Measurements from ENCODE around the gene CAMKK2.

CAMKK2 gene

GRCh38 chr12:121233628-121234020 lies 62.9 kb downstream of the CAMKK2 start:
- TF ChIP-seq CTCF (conservative IDR thresholded peaks at IDR 0.05; ENCODE audit: low read length) (no peak), EZH2phosphoT487 (IDR thresholded peaks at IDR 0.05; ENCODE audit: borderline replicate concordance) (no peak)
- no peaks in the 10 kb centered on the region for H3K9me3 ChIP-seq (ENCODE audit: insufficient read depth, low read depth, low read length)
- no peak overlapping the region for H3K9ac ChIP-seq (ENCODE audit: low read depth, low read length, poor library complexity, severe bottlenecking)
- no peaks in the 10 kb centered on the region for H3K36me3 ChIP-seq (ENCODE audit: insufficient read depth, low read length)
- no peaks in the 10 kb centered on the region for H3K27me3 ChIP-seq (ENCODE audit: insufficient read depth, low read length, poor library complexity, severe bottlenecking)
- H3K4me1 ChIP-seq (ENCODE audit: insufficient read depth, low read length, poor library complexity, severe bottlenecking): peaks cover 9% of the 10 kb centered on the region
- H3K4me3 ChIP-seq (ENCODE audit: low read length, poor library complexity, severe bottlenecking): no peak overlapping the region
- no peak overlapping the region for H3K4me2 ChIP-seq (ENCODE audit: low read depth, low read length, poor library complexity, severe bottlenecking)
- H3K79me2 ChIP-seq (ENCODE audit: insufficient read depth, low read length): no peaks in the 10 kb centered on the region
- H3F3A ChIP-seq (ENCODE audit: low read depth): no peaks in the 10 kb centered on the region
- H4K20me1 ChIP-seq (ENCODE audit: insufficient read depth, low read length, poor library complexity, severe bottlenecking): no peaks in the 10 kb centered on the region
- H2AFZ ChIP-seq (ENCODE audit: low read length): no peak overlapping the region
- no peaks in the 10 kb centered on the region for H3K9me2 ChIP-seq (replicated peaks; ENCODE audit: low read depth, low read length)

DNA sequence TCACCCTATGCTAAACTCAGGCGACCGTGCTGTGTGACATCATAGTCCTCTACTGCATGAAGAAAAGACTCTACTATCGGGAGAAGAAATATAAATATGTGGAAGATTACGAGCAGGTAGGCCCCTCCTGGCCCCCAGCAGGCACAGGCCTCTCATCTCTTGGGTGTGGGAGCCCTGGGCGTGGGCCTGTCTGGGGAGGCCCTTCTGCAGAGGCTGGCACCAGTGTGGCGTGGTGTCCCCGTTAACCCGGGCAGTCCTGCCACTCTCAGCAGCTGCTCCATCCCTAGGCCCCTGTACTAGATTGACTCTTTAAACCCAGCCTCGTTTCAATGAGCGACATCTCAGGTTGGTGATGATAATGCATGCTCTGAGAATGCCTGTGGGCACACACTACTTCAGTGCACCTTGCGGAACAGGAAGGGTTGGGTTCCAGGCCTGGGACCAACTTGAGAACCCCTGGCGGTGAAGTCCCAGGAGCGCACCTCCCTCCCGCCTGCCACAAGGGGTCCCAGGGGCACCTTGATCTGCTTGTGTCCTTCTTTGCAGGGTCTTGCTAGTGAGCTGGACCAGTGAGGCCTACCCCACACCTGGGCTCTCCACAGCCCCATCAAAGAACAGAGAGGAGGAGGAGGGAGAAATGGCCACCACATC lies 63.4 kb downstream of the CAMKK2 start:
- Histone ChIP-seq H4K20me1 (ENCODE audit: insufficient read depth, low read length, poor library complexity, severe bottlenecking) (no peaks in the 10 kb centered on the region), H3K27me3 (ENCODE audit: insufficient read depth, low read length, poor library complexity, severe bottlenecking) (no peaks in the 10 kb centered on the region), H3K4me3 (ENCODE audit: low read length, poor library complexity, severe bottlenecking) (no peak overlapping the region), H3K4me2 (ENCODE audit: low read depth, low read length, poor library complexity, severe bottlenecking) (no peak overlapping the region), H3K9me3 (ENCODE audit: insufficient read depth, low read depth, low read length) (no peaks in the 10 kb centered on the region), H3K36me3 (ENCODE audit: insufficient read depth, low read length) (no peaks in the 10 kb centered on the region), H2AFZ (ENCODE audit: low read length) (no peak overlapping the region), H3K9me2 (replicated peaks; ENCODE audit: low read depth, low read length) (no peaks in the 10 kb centered on the region), H3K4me1 (ENCODE audit: insufficient read depth, low read length, poor library complexity, severe bottlenecking) (peaks cover 3% of the 10 kb centered on the region), H3F3A (ENCODE audit: low read depth) (no peaks in the 10 kb centered on the region), H3K79me2 (ENCODE audit: insufficient read depth, low read length) (no peaks in the 10 kb centered on the region), H3K9ac (ENCODE audit: low read depth, low read length, poor library complexity, severe bottlenecking) (no peak overlapping the region)
- no peak for TF ChIP-seq EZH2phosphoT487 (IDR thresholded peaks at IDR 0.05; ENCODE audit: borderline replicate concordance)
- TF ChIP-seq CTCF (conservative IDR thresholded peaks at IDR 0.05; ENCODE audit: low read length): no peak; the same call in 1 of the 2 replicates

DNA sequence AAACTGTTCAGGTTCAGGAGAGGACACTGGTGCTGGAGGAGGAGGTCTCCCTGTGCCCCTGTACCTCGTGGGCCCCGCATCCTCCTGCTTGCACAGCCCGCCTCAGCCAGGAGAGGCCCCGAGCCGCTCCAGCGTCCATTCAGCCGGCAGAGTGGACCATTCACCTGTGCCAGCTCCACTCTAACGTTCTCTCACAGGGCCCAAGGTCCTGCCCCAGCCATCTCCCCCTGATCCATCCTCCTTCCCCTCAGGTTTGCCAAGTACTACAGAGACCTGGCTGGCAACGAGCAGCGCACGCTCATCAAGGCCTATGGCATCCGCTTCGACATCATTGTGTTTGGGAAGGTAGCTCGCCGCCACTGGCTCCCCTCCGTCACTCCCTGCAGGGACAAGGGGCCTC lies 64.3 kb downstream of the CAMKK2 start:
- Histone ChIP-seq H3K4me2 (ENCODE audit: low read depth, low read length, poor library complexity, severe bottlenecking) (no peak overlapping the region), H2AFZ (ENCODE audit: low read length) (no peak overlapping the region), H3F3A (ENCODE audit: low read depth) (no peaks in the 10 kb centered on the region), H3K9me3 (ENCODE audit: insufficient read depth, low read depth, low read length) (no peaks in the 10 kb centered on the region), H4K20me1 (ENCODE audit: insufficient read depth, low read length, poor library complexity, severe bottlenecking) (no peaks in the 10 kb centered on the region), H3K27me3 (ENCODE audit: insufficient read depth, low read length, poor library complexity, severe bottlenecking) (no peaks in the 10 kb centered on the region), H3K79me2 (ENCODE audit: insufficient read depth, low read length) (no peaks in the 10 kb centered on the region), H3K4me1 (ENCODE audit: insufficient read depth, low read length, poor library complexity, severe bottlenecking) (no peaks in the 10 kb centered on the region), H3K9ac (ENCODE audit: low read depth, low read length, poor library complexity, severe bottlenecking) (no peak overlapping the region), H3K4me3 (ENCODE audit: low read length, poor library complexity, severe bottlenecking) (no peak overlapping the region), H3K9me2 (replicated peaks; ENCODE audit: low read depth, low read length) (no peaks in the 10 kb centered on the region), H3K36me3 (ENCODE audit: insufficient read depth, low read length) (no peaks in the 10 kb centered on the region)
- TF ChIP-seq CTCF (conservative IDR thresholded peaks at IDR 0.05; ENCODE audit: low read length) (no peak), EZH2phosphoT487 (IDR thresholded peaks at IDR 0.05; ENCODE audit: borderline replicate concordance) (no peak)
